GM12878 (cell line): ENCODE data around the gene SMPD2. TPM values are rescaled to one million over a fixed set of nuclear protein-coding genes. Genes with fewer than 3 reads are reported as not detected.

Experiments used
- ATF7 ChIP-seq: fragments of 450-650 bp; IDR thresholded peaks from 2 replicates; pipeline ENCODE4 v1.6.1; 2016; ENCODE audit warnings: low read depth, mild to moderate bottlenecking
- BRCA1 ChIP-seq: IDR thresholded peaks from 2 replicates; pipeline ENCODE4 v1.6.1; 2011; ENCODE audit warnings: low read depth, low read length, improper control_type of control experiment
- E4F1 ChIP-seq: fragments of 450-650 bp; IDR thresholded peaks from 2 replicates; pipeline ENCODE4 v1.6.1; 2018; ENCODE audit warnings: borderline replicate concordance, mild to moderate bottlenecking; ENCODE audit not compliant: partially characterized antibody
- KAT2A ChIP-seq: conservative IDR thresholded peaks from 2 replicates; pipeline ENCODE4 v1.6.1; 2011; ENCODE audit warnings: low read depth, low read length; ENCODE audit not compliant: control insufficient read depth
- MEF2B ChIP-seq: fragments of 450-650 bp; IDR thresholded peaks from 2 replicates; pipeline ENCODE4 v1.6.1; 2018; ENCODE audit warnings: mild to moderate bottlenecking, moderate library complexity; ENCODE audit not compliant: partially characterized antibody, poor library complexity, severe bottlenecking
- polyA plus RNA-seq, 11 experiments: library from polyadenylated mRNA; depleted of rRNA in 4 of 11; unstranded in 6 of 11; stranded (reverse) in 5 of 11; fragments of >200 nt; fragmentation: Nextera tagmentation in 4 of 11; fragmentation: Illumina TruSeq in 1 of 11; extraction: Ambion mirVana in 4 of 11; extraction: Trizol in 1 of 11; gene quantifications; 1 replicate in 1 of 11; 2 replicates in 10 of 11; pipeline versions ENCODE4 v1.2.1 to v1.2.3, GENCODE V29; 2011 to 2016; ENCODE audit warnings: inconsistent platforms in 2 of 11, missing spikeins in 2 of 11, low read depth in 1 of 11
- total RNA-seq, 4 experiments: library from RNA; depleted of rRNA in 3 of 4; stranded (reverse); fragments of >200 nt in 3 of 4; fragmentation: Illumina TruSeq in 1 of 4; extraction: Trizol in 1 of 4; gene quantifications; 2 replicates each; pipeline versions ENCODE4 v1.2.1 to v1.2.3, GENCODE V29; 2013 to 2021
- TF ChIP-seq, protein P1 (sequence below): fragments of 450-650 bp; IDR thresholded peaks from 2 replicates; pipeline ENCODE4 v1.6.1; 2017; ENCODE audit warnings: antibody characterized with exemption, mild to moderate bottlenecking, moderate library complexity

Gene SMPD2
- total and polyA plus RNA-seq, 10 of the 15 experiments (the other 5 are each of a cell fraction or from before 2014, with no cell fraction given), result 0.06 to 15.4 (median 9.7) TPM

GRCh38 chr6:109454496-109455436 is 14.2 kb downstream of the SMPD2 start (continued):
- TF ChIP-seq, protein P1, sequence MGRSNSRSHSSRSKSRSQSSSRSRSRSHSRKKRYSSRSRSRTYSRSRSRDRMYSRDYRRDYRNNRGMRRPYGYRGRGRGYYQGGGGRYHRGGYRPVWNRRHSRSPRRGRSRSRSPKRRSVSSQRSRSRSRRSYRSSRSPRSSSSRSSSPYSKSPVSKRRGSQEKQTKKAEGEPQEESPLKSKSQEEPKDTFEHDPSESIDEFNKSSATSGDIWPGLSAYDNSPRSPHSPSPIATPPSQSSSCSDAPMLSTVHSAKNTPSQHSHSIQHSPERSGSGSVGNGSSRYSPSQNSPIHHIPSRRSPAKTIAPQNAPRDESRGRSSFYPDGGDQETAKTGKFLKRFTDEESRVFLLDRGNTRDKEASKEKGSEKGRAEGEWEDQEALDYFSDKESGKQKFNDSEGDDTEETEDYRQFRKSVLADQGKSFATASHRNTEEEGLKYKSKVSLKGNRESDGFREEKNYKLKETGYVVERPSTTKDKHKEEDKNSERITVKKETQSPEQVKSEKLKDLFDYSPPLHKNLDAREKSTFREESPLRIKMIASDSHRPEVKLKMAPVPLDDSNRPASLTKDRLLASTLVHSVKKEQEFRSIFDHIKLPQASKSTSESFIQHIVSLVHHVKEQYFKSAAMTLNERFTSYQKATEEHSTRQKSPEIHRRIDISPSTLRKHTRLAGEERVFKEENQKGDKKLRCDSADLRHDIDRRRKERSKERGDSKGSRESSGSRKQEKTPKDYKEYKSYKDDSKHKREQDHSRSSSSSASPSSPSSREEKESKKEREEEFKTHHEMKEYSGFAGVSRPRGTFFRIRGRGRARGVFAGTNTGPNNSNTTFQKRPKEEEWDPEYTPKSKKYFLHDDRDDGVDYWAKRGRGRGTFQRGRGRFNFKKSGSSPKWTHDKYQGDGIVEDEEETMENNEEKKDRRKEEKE, result no peak
- TF ChIP-seq E4F1 (no peak), ATF7 (peak; percentile 19; the same call in 1 of the 2 replicates), KAT2A (no peak), MEF2B (peak; percentile 65), BRCA1 (no peak)
